SK-N-SH (cell line): ENCODE results near the gene NEUROG2.

Experiments used
- EP300 ChIP-seq, 2 experiments: IDR thresholded peaks; 2 replicates each; pipeline versions ENCODE4 v1.4.0 to v1.6.1; 2012; ENCODE audit warnings: borderline replicate concordance in 1 of 2, low read depth in 1 of 2, low read length in 1 of 2
- EZH2phosphoT487 ChIP-seq: fragments of 200-600 bp; sonication (generic); IDR thresholded peaks from 2 replicates; pipeline ENCODE4 v1.6.1; 2017; ENCODE audit warnings: low read depth, mixed run types, mild to moderate bottlenecking, antibody characterized with exemption, moderate library complexity, borderline replicate concordance
- NFIC ChIP-seq: IDR thresholded peaks from 2 replicates; pipeline ENCODE4 v1.4.0; 2012; ENCODE audit warnings: borderline replicate concordance
- POLR2AphosphoS5 ChIP-seq: IDR thresholded peaks from 2 replicates; pipeline ENCODE4 v1.6.1; 2012; ENCODE audit warnings: low read depth, low read length
- RAD21 ChIP-seq: IDR thresholded peaks from 2 replicates; pipeline ENCODE4 v1.6.1; 2012; ENCODE audit warnings: mild to moderate bottlenecking, low read length
- RXRA ChIP-seq: IDR thresholded peaks from 2 replicates; pipeline ENCODE4 v1.4.0; 2012; ENCODE audit warnings: low read depth, mild to moderate bottlenecking, borderline replicate concordance
- SMC3 ChIP-seq: IDR thresholded peaks from 2 replicates; pipeline ENCODE4 v1.6.1; 2012; ENCODE audit warnings: low read depth, low read length, improper control_type of control experiment
- TF ChIP-seq, protein P1 (sequence below): fragments of 200-600 bp; sonication (generic); IDR thresholded peaks from 2 replicates; pipeline ENCODE4 v1.6.1; 2017; ENCODE audit warnings: antibody characterized with exemption, mild to moderate bottlenecking, moderate library complexity
- TF ChIP-seq, protein P2 (sequence below): IDR thresholded peaks from 2 replicates; pipeline ENCODE4 v1.4.0; 2012; ENCODE audit warnings: low read depth

DNA sequence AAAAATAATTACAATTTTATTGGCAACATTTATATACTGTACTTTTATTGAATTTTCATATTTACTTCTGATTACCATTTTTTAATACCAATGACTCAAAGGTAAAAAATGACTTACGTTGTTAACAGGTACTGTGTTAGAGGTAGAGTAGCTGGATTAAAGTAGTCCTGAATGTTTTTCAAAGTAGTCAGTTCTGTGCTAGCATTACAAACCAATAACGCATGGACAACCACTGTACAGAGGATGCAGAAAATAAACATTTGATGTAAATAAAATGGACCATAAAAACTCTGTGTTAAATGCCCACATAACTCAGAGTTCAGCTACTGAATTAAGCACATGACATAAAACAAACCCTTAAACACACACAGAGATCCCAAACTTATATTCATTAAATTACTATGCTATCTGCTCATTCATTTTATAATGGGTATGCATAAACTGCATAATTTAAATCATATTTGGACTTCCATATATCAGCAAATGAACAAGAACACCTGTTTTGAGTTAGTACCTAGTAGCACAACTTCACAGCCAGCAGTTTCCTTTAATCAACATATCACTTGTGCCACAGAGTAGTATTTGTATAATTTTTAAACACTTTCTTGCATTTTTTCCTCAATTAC is 46.4 kb upstream of the NEUROG2 start:
- TF ChIP-seq POLR2AphosphoS5 = no peak
- TF ChIP-seq, protein P1, sequence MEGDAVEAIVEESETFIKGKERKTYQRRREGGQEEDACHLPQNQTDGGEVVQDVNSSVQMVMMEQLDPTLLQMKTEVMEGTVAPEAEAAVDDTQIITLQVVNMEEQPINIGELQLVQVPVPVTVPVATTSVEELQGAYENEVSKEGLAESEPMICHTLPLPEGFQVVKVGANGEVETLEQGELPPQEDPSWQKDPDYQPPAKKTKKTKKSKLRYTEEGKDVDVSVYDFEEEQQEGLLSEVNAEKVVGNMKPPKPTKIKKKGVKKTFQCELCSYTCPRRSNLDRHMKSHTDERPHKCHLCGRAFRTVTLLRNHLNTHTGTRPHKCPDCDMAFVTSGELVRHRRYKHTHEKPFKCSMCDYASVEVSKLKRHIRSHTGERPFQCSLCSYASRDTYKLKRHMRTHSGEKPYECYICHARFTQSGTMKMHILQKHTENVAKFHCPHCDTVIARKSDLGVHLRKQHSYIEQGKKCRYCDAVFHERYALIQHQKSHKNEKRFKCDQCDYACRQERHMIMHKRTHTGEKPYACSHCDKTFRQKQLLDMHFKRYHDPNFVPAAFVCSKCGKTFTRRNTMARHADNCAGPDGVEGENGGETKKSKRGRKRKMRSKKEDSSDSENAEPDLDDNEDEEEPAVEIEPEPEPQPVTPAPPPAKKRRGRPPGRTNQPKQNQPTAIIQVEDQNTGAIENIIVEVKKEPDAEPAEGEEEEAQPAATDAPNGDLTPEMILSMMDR = no peak
- TF ChIP-seq, protein P2, sequence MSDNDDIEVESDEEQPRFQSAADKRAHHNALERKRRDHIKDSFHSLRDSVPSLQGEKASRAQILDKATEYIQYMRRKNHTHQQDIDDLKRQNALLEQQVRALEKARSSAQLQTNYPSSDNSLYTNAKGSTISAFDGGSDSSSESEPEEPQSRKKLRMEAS = no peak
- TF ChIP-seq RAD21 = 0 out of 2 replicates have a peak, but pooled peaks have one; percentile 3
- no peak for TF ChIP-seq EZH2phosphoT487
- TF ChIP-seq NFIC = no peak
- TF ChIP-seq SMC3 = no peak
- peak in 1 of 2 experiments; percentile 64; a peak in 1 of 4 replicates for TF ChIP-seq EP300 (IDR thresholded peaks at IDR 0.05; ENCODE audit: borderline replicate concordance in 1 of 2, low read depth in 1 of 2, low read length in 1 of 2)
- TF ChIP-seq RXRA = no peak
